HepG2 (cell line): ENCODE data around the gene CCDC136. TPM values are rescaled to one million over a fixed set of nuclear protein-coding genes. Genes with fewer than 3 reads are reported as not detected.

Source experiments
- ATAC-seq: fragments of 200-7000 bp; cut with Tn5 transposase; 3 replicates; pipeline ENCODE4 v1.9.1; 2020; ENCODE audit warnings: mild to moderate bottlenecking, moderate library complexity
- BruUV-seq: library from RNA; stranded (reverse); fragments of 400-500 nt; replicated peaks from 2 replicates; lab custom pipeline; 2021; lab: Mats Ljungman, UMichigan
- CTCF ChIA-PET: fragments of 300-600 bp; formaldehyde crosslinking; extraction: SDS; loops from one replicate; lab custom pipeline; 2021; ENCODE audit warnings: low total read pairs, inconsistent platforms, low intra/inter-chr PET ratio; lab: Yijun Ruan, JAX
- POLR2A ChIA-PET: fragments of 350-600 bp; sonication (Branson Sonifier 250); formaldehyde crosslinking; loops from one replicate; lab custom pipeline; 2020; ENCODE audit warnings: antibody characterized with exemption, inconsistent platforms; lab: Yijun Ruan, JAX
- DNase-seq: peaks from one replicate; pipeline ENCODE4 v3.0.0-alpha.2; 2015; ENCODE audit warnings: low spot score
- FAIRE-seq: peaks from 3 replicates; lab custom pipeline; 2011; peaks lifted over from hg19 to GRCh38; lab: Jason Lieb, UNC
- H2AFZ ChIP-seq: one replicate; pipeline ENCODE4 v1.6.1; 2011; ENCODE audit warnings: low read length, inconsistent platforms
- H3K27ac ChIP-seq: fragments of 300-600 bp; 3 replicates; pipeline ENCODE4 v1.8.0; 2011; ENCODE audit warnings: mixed run types, mild to moderate bottlenecking, mixed read lengths, low read length, inconsistent platforms; ENCODE audit not compliant: insufficient read depth; ENCODE audit errors: extremely low read length
- H3K27me3 ChIP-seq, 2 experiments: fragments of 200-600 bp in 1 of 2; 2 replicates in 1 of 2; 3 replicates in 1 of 2; pipeline versions ENCODE4 v1.6.0 to v1.8.0; 2011; ENCODE audit warnings: low read length in 2 of 2, mild to moderate bottlenecking in 2 of 2, moderate library complexity in 2 of 2, inconsistent platforms in 1 of 2; ENCODE audit not compliant: insufficient read depth in 2 of 2, control insufficient read depth in 1 of 2
- H3K36me3 ChIP-seq, 2 experiments: fragments of 200-600 bp in 1 of 2; replicated peaks in 1 of 2; 2 replicates in 1 of 2; 3 replicates in 1 of 2; pipeline versions ENCODE4 v1.5.1 to v1.8.0; 2011; ENCODE audit warnings: low read length in 2 of 2, inconsistent platforms in 1 of 2; ENCODE audit not compliant: insufficient read depth in 2 of 2, control insufficient read depth in 1 of 2
- H3K4me1 ChIP-seq: 2 replicates; pipeline ENCODE4 v1.5.1; 2012; ENCODE audit warnings: low read length, inconsistent platforms; ENCODE audit not compliant: insufficient read depth
- H3K4me2 ChIP-seq: 2 replicates; pipeline ENCODE4 v1.6.0; 2011; ENCODE audit warnings: low read depth, low read length, inconsistent platforms
- H3K4me3 ChIP-seq, 3 experiments: fragments of 200-600 bp in 1 of 3; sonication (generic), shearing (Covaris generic) in 1 of 3; replicated peaks in 1 of 3; 2 replicates each; pipeline ENCODE4 v1.5.1; 2011 to 2016; ENCODE audit warnings: low read length in 3 of 3, inconsistent platforms in 2 of 3, low read depth in 2 of 3, mild to moderate bottlenecking in 2 of 3, control low read depth in 1 of 3, mixed read lengths in 1 of 3; ENCODE audit not compliant: insufficient read depth in 1 of 3
- H3K79me2 ChIP-seq: one replicate; pipeline ENCODE4 v1.6.1; 2011; ENCODE audit warnings: low read length, inconsistent platforms; ENCODE audit not compliant: insufficient read depth
- H3K9ac ChIP-seq: 2 replicates; pipeline ENCODE4 v1.6.0; 2011; ENCODE audit warnings: mild to moderate bottlenecking, low read depth, low read length, inconsistent platforms; ENCODE audit not compliant: insufficient read depth
- H3K9me3 ChIP-seq: 2 replicates; pipeline ENCODE4 v1.5.1; 2012; ENCODE audit warnings: mild to moderate bottlenecking, low read length
- H4K20me1 ChIP-seq: 2 replicates; pipeline ENCODE4 v1.6.0; 2011; ENCODE audit warnings: inconsistent platforms, mild to moderate bottlenecking, low read length, moderate library complexity; ENCODE audit not compliant: insufficient read depth
- AGO2 ChIP-seq: fragments of 200-400 bp; formaldehyde crosslinking; optimal IDR thresholded peaks from 2 replicates; pipeline ENCODE3; 2017; ENCODE audit warnings: mild to moderate bottlenecking, low read depth, low read length, moderate library complexity
- FOSL2 ChIP-seq: sonication (generic); formaldehyde crosslinking; IDR thresholded peaks from 2 replicates; pipeline ENCODE4 v1.4.0; 2020; ENCODE audit warnings: missing genetic modification reagents
- HDAC6 ChIP-seq: fragments of 200-600 bp; sonication (generic); IDR thresholded peaks from 2 replicates; pipeline ENCODE4 v1.7.0; 2017; ENCODE audit warnings: mild to moderate bottlenecking, antibody characterized with exemption, low read length, low read depth
- HNRNPL ChIP-seq: fragments of 200-400 bp; formaldehyde crosslinking; IDR thresholded peaks from 2 replicates; pipeline ENCODE4 v1.6.1; 2017; ENCODE audit warnings: mild to moderate bottlenecking, low read depth, low read length
- NBN ChIP-seq: fragments of 450-650 bp; conservative IDR thresholded peaks from 2 replicates; pipeline ENCODE4 v1.6.1; 2017
- NRL ChIP-seq: sonication (generic); formaldehyde crosslinking; IDR thresholded peaks from 2 replicates; pipeline ENCODE4 v1.5.0; 2020; ENCODE audit warnings: missing genetic modification reagents, mild to moderate bottlenecking, moderate library complexity, borderline replicate concordance
- PPARG ChIP-seq: conservative IDR thresholded peaks from 2 replicates; pipeline ENCODE4 v1.6.1; 2016; ENCODE audit warnings: missing biosample characterization, missing genetic modification reagents
- SRSF4 ChIP-seq: fragments of 200-400 bp; formaldehyde crosslinking; IDR thresholded peaks from one replicate; pipeline ENCODE4 v1.6.1; 2018; ENCODE audit warnings: mild to moderate bottlenecking, low read depth, low read length, moderate library complexity; ENCODE audit not compliant: poor library complexity, severe bottlenecking
- ZBTB7B ChIP-seq: sonication (generic); formaldehyde crosslinking; IDR thresholded peaks from 2 replicates; pipeline ENCODE4 v1.4.0; 2020; ENCODE audit warnings: missing genetic modification reagents
- ZNF879 ChIP-seq: sonication (generic); formaldehyde crosslinking; IDR thresholded peaks from 2 replicates; pipeline ENCODE4 v1.8.1; 2023; ENCODE audit warnings: missing genetic modification reagents
- WGBS: methylation state at CpG from one replicate; pipeline ENCODE4 v1.1.6; 2017; ENCODE audit warnings: low lambda C conversion rate; 5-methylcytosine and 5-hydroxymethylcytosine counted together
- in situ Hi-C: cut with HindIII; loops from 2 replicates; pipeline ENCODE4 v1.10.0; 2017; ENCODE audit warnings: low pct_unique_long_range_greater_than_20kb; ENCODE audit not compliant: extremely low pct_ligation_motif_present
- intact Hi-C: fragments of 100-400 bp; cut with micrococcal nuclease; formaldehyde crosslinking; loops from one replicate; pipeline ENCODE4 v1.10.0; 2022; ENCODE audit not compliant: unreplicated experiment
- polyA plus RNA-seq, 8 experiments: library from polyadenylated mRNA; depleted of rRNA in 3 of 8; stranded (reverse) in 7 of 8; unstranded in 1 of 8; fragments of >200 nt; fragmentation: Illumina TruSeq in 4 of 8; extraction: Trizol in 4 of 8; gene quantifications; 2 replicates each; pipeline versions ENCODE4 v1.2.1 to v1.2.3, GENCODE V29; 2011 to 2016; ENCODE audit warnings: low read depth in 4 of 8, missing spikeins in 1 of 8, mixed read lengths in 1 of 8; ENCODE audit not compliant: insufficient read depth in 1 of 8
- total RNA-seq, 5 experiments: library from RNA; depleted of rRNA; stranded (reverse); fragments of >200 nt; fragmentation: Illumina TruSeq; extraction: Trizol; gene quantifications; 2 replicates each; pipeline ENCODE4 v1.2.3, GENCODE V29; 2016; ENCODE audit warnings: low read depth in 1 of 5

Gene CCDC136
- total and polyA plus RNA-seq, 2 of the 13 experiments (the other 11 are each of a cell fraction or from before 2014, with no cell fraction given), result 0.04 to 0.38 TPM

GRCh38 chr7:128827971-128828711 is 36.4 kb downstream of the CCDC136 start (continued):
- TF ChIP-seq NRL (CRISPR knock-in tag) (0 out of 2 replicates have a peak, but pooled peaks have one; percentile 7), NBN (no peak), AGO2 (no peak), PPARG (CRISPR knock-in tag) (0 out of 2 replicates have a peak, but pooled peaks have one; percentile 39), SRSF4 (no peak), HDAC6 (no peak), ZNF879 (CRISPR knock-in tag) (no peak)

- in situ Hi-C loops (no loop called here), intact Hi-C loops (no loop called here)
- no peak overlapping the region for H3K9ac ChIP-seq
- FAIRE-seq (no peak), ATAC-seq (no peak), DNase-seq (no peak)
- no peaks in the 10 kb centered on the region for H3K36me3 ChIP-seq
- no TSS peak for BruUV-seq
- ChIA-PET CTCF (no interaction called here), POLR2A (no interaction called here)
- peaks cover 42% of the 10 kb centered on the region for H3K4me1 ChIP-seq
- no peaks in the 10 kb centered on the region for H3K79me2 ChIP-seq
- no peak overlapping the region for H3K27ac ChIP-seq
- no peaks in the 10 kb centered on the region for H4K20me1 ChIP-seq
- TF ChIP-seq ZBTB7B (CRISPR knock-in tag) (no peak), HNRNPL (peak; percentile 68; the same call in 1 of the 2 replicates), FOSL2 (peak; percentile 57)
- H3K4me3 ChIP-seq, result no peak overlapping the region
- H3K9me3 ChIP-seq, result no peaks in the 10 kb centered on the region
- H2AFZ ChIP-seq, result no peak overlapping the region
- peaks cover 3 to 20% of the 10 kb centered on the region in 2 experiments; a peak in 4 of 5 replicates for H3K27me3 ChIP-seq
- no peak overlapping the region for H3K4me2 ChIP-seq
- WGBS, result 45% methylated on average over 4 of the region's 13 CpGs
Measured at GRCh38 chr7:128829391-128830166, 37.8 kb downstream of the CCDC136 start.
